H1 (cell line): Measurements from ENCODE around the gene CDKN1B. TPM values are rescaled to one million over a fixed set of nuclear protein-coding genes. Genes with fewer than 3 reads are reported as not detected.

ENCODE experiments used
- CTCF ChIA-PET: fragments of 300-600 bp; sonication (Branson Sonifier 250); formaldehyde crosslinking; loops from one replicate; lab custom pipeline; 2021; ENCODE audit not compliant: partially characterized antibody; lab: Charles Lee
- POLR2A ChIA-PET: fragments of 300-600 bp; sonication (Branson Sonifier 250); formaldehyde crosslinking; loops from one replicate; lab custom pipeline; 2021; ENCODE audit warnings: inconsistent platforms; ENCODE audit not compliant: partially characterized antibody; lab: Charles Lee
- DNase-seq, 2 experiments: peaks; one replicate each; pipeline versions ENCODE4 v3.0.0 to v3.0.0-alpha.2; 2010 to 2022; ENCODE audit warnings: low spot score in 2 of 2, low read depth in 1 of 2, mixed read lengths in 1 of 2
- FAIRE-seq: peaks from 2 replicates; lab custom pipeline; 2011; peaks lifted over from hg19 to GRCh38; lab: Jason Lieb, UNC
- H2AFZ ChIP-seq: 2 replicates; pipeline ENCODE4 v1.8.1; 2012; ENCODE audit warnings: low read length, inconsistent platforms
- H2AK5ac ChIP-seq: 2 replicates; pipeline ENCODE4 v1.6.1; 2013; ENCODE audit warnings: low read depth, low read length
- H2BK120ac ChIP-seq: replicated peaks from 2 replicates; pipeline ENCODE3; 2013; ENCODE audit warnings: low read depth, low read length, inconsistent platforms
- H2BK12ac ChIP-seq: 2 replicates; pipeline ENCODE4 v1.6.1; 2013; ENCODE audit warnings: low read depth, low read length
- H2BK15ac ChIP-seq: 2 replicates; pipeline ENCODE4 v1.6.1; 2013; ENCODE audit warnings: low read length
- H2BK20ac ChIP-seq: 2 replicates; pipeline ENCODE4 v1.6.1; 2013; ENCODE audit warnings: low read length
- H2BK5ac ChIP-seq: 2 replicates; pipeline ENCODE4 v1.6.1; 2013; ENCODE audit warnings: low read depth, low read length
- H3K14ac ChIP-seq: 2 replicates; pipeline ENCODE4 v1.6.1; 2013; ENCODE audit warnings: inconsistent platforms; ENCODE audit not compliant: insufficient read length
- H3K18ac ChIP-seq: 2 replicates; pipeline ENCODE4 v1.6.1; 2013; ENCODE audit warnings: low read length; ENCODE audit errors: extremely low read depth
- H3K23ac ChIP-seq: 2 replicates; pipeline ENCODE4 v1.6.1; 2013; ENCODE audit warnings: inconsistent platforms; ENCODE audit not compliant: insufficient read length
- H3K23me2 ChIP-seq: 2 replicates; pipeline ENCODE4 v1.6.1; 2013; ENCODE audit warnings: low read depth, low read length
- H3K27ac ChIP-seq: 2 replicates; pipeline ENCODE4 v1.6.1; 2011; ENCODE audit warnings: low read depth, low read length, inconsistent platforms
- H3K27me3 ChIP-seq, 4 experiments: replicated peaks in 1 of 4; 1 replicate in 1 of 4; 2 replicates in 3 of 4; pipeline versions ENCODE4 v1.6.1 to v1.8.1; 2011 to 2013; ENCODE audit warnings: low read length in 3 of 4, mild to moderate bottlenecking in 3 of 4, inconsistent platforms in 2 of 4, mixed read lengths in 2 of 4, moderate library complexity in 1 of 4; ENCODE audit not compliant: control insufficient read depth in 3 of 4, insufficient read depth in 3 of 4; ENCODE audit errors: extremely low read depth in 1 of 4
- H3K36me3 ChIP-seq, 4 experiments: 2 replicates each; pipeline versions ENCODE4 v1.6.1 to v1.8.1; 2011 to 2013; ENCODE audit warnings: mild to moderate bottlenecking in 4 of 4, low read length in 3 of 4, moderate library complexity in 2 of 4, control low read depth in 1 of 4, inconsistent platforms in 1 of 4; ENCODE audit not compliant: insufficient read depth in 4 of 4, control insufficient read depth in 2 of 4
- H3K4ac ChIP-seq: replicated peaks from 2 replicates; pipeline ENCODE3; 2013; ENCODE audit warnings: low read length, low read depth, mixed read lengths, inconsistent platforms; ENCODE audit not compliant: insufficient read length
- H3K4me1 ChIP-seq, 4 experiments: replicated peaks in 1 of 4; 1 replicate in 1 of 4; 2 replicates in 3 of 4; pipeline versions ENCODE4 v1.6.1 to v1.8.1; 2011 to 2013; ENCODE audit warnings: low read length in 3 of 4, inconsistent platforms in 2 of 4, mixed read lengths in 1 of 4; ENCODE audit not compliant: insufficient read depth in 4 of 4, control insufficient read depth in 3 of 4
- H3K4me2 ChIP-seq, 2 experiments: 2 replicates each; pipeline versions ENCODE4 v1.6.1 to v1.8.1; 2011 to 2013; ENCODE audit warnings: low read depth in 2 of 2, low read length in 2 of 2, control low read depth in 1 of 2, inconsistent platforms in 1 of 2, mild to moderate bottlenecking in 1 of 2; ENCODE audit not compliant: insufficient read depth in 1 of 2
- H3K4me3 ChIP-seq, 4 experiments: fragments of 200-600, 300-600 bp in 1 of 4; sonication (generic), shearing (Covaris generic), sonication (Bioruptor Twin) in 1 of 4; 2 replicates each; pipeline versions ENCODE4 v1.5.1 to v1.8.1; 2011 to 2016; ENCODE audit warnings: low read length in 4 of 4, low read depth in 3 of 4, control low read depth in 2 of 4, inconsistent platforms in 2 of 4, mild to moderate bottlenecking in 2 of 4, mixed read lengths in 1 of 4, moderate library complexity in 1 of 4; ENCODE audit not compliant: insufficient read depth in 2 of 4; ENCODE audit errors: extremely low read depth in 1 of 4
- H3K56ac ChIP-seq: replicated peaks from 2 replicates; pipeline ENCODE3; 2013; ENCODE audit warnings: low read depth, mild to moderate bottlenecking, mixed read lengths, low read length, inconsistent platforms; ENCODE audit not compliant: insufficient read length
- H3K79me1 ChIP-seq: 2 replicates; pipeline ENCODE4 v1.6.1; 2013; ENCODE audit warnings: low read depth, low read length, control low read depth
- H3K79me2 ChIP-seq, 2 experiments: 2 replicates each; pipeline versions ENCODE4 v1.6.1 to v1.8.1; 2012 to 2013; ENCODE audit warnings: low read length in 2 of 2, mild to moderate bottlenecking in 2 of 2, inconsistent platforms in 1 of 2; ENCODE audit not compliant: insufficient read depth in 2 of 2, control insufficient read depth in 1 of 2
- H3K9ac ChIP-seq, 4 experiments: replicated peaks in 1 of 4; 1 replicate in 1 of 4; 2 replicates in 3 of 4; pipeline versions ENCODE4 v1.6.1 to v1.8.1; 2011 to 2013; ENCODE audit warnings: low read depth in 3 of 4, low read length in 3 of 4, control low read depth in 2 of 4, mild to moderate bottlenecking in 2 of 4, moderate library complexity in 2 of 4, inconsistent platforms in 1 of 4; ENCODE audit errors: extremely low read depth in 1 of 4
- H3K9me3 ChIP-seq, 2 experiments: 2 replicates each; pipeline versions ENCODE4 v1.6.1 to v1.8.1; 2012 to 2013; ENCODE audit warnings: mild to moderate bottlenecking in 2 of 2, moderate library complexity in 2 of 2, control low read depth in 1 of 2, inconsistent platforms in 1 of 2, low read depth in 1 of 2, low read length in 1 of 2, mixed read lengths in 1 of 2; ENCODE audit not compliant: insufficient read depth in 2 of 2
- H4K20me1 ChIP-seq, 2 experiments: replicated peaks in 1 of 2; 2 replicates each; pipeline versions ENCODE3 to v1.8.1; 2011 to 2013; ENCODE audit warnings: inconsistent platforms in 2 of 2, low read length in 2 of 2, mild to moderate bottlenecking in 1 of 2; ENCODE audit not compliant: insufficient read depth in 2 of 2, control insufficient read depth in 1 of 2
- H4K5ac ChIP-seq: 2 replicates; pipeline ENCODE4 v1.6.1; 2013; ENCODE audit warnings: low read length, low read depth, mixed read lengths, inconsistent platforms; ENCODE audit not compliant: insufficient read length
- H4K8ac ChIP-seq: 2 replicates; pipeline ENCODE4 v1.8.0; 2013; ENCODE audit warnings: mild to moderate bottlenecking, moderate library complexity, low read length, inconsistent platforms; ENCODE audit not compliant: insufficient read depth; ENCODE audit errors: extremely low read depth
- H4K91ac ChIP-seq: replicated peaks from 2 replicates; pipeline ENCODE3; 2013; ENCODE audit warnings: low read length, mixed read lengths, inconsistent platforms; ENCODE audit not compliant: insufficient read length
- BCL11A ChIP-seq, 2 experiments: IDR thresholded peaks; one replicate each; pipeline ENCODE4 v1.6.1; 2011; ENCODE audit warnings: low read depth in 2 of 2, low read length in 2 of 2, mild to moderate bottlenecking in 2 of 2
- NANOG ChIP-seq: IDR thresholded peaks from 2 replicates; pipeline ENCODE4 v1.6.1; 2011; ENCODE audit warnings: low read length, low read depth, mild to moderate bottlenecking, inconsistent platforms; ENCODE audit not compliant: insufficient read depth, poor library complexity, severe bottlenecking
- RNF2 ChIP-seq: fragments of 200-900, 300-1000 bp; sonication (generic); IDR thresholded peaks from 2 replicates; pipeline ENCODE4 v1.7.1; 2016; ENCODE audit warnings: borderline replicate concordance, low read depth, mild to moderate bottlenecking, antibody characterized with exemption, low read length; ENCODE audit not compliant: poor library complexity, severe bottlenecking; ENCODE audit errors: missing control alignments
- SP4 ChIP-seq: IDR thresholded peaks from 2 replicates; pipeline ENCODE4 v1.6.1; 2012; ENCODE audit warnings: low read length, inconsistent platforms
- TBP ChIP-seq: IDR thresholded peaks from 2 replicates; pipeline ENCODE4 v1.6.1; 2011; ENCODE audit warnings: low read depth, low read length, improper control_type of control experiment
- ZNF274 ChIP-seq: IDR thresholded peaks from 2 replicates; pipeline ENCODE4 v1.7.0; 2012; ENCODE audit warnings: low read length, borderline replicate concordance; ENCODE audit errors: extremely low read depth
- polyA plus RNA-seq, 7 experiments: library from polyadenylated mRNA; depleted of rRNA in 3 of 7; stranded (reverse) in 5 of 7; unstranded in 2 of 7; fragments of >200 nt in 5 of 7; fragments of 200-250 nt in 2 of 7; gene quantifications; 1 replicate in 5 of 7; 2 replicates in 1 of 7; 4 replicates in 1 of 7; pipeline versions ENCODE4 v1.2.1 to v1.2.3, GENCODE V29; 2011 to 2013; ENCODE audit warnings: missing spikeins in 2 of 7, mixed read lengths in 2 of 7
- total RNA-seq: library from RNA; stranded (reverse); fragmentation: NEBNext Ultra II Directional; extraction: Animal tissue kit (Norgen Biotek cat#: 25700); gene quantifications from 2 replicates; pipeline ENCODE4 v1.2.1, GENCODE V29; 2021

CDKN1B gene
- total and polyA plus RNA-seq, 2 of the 8 experiments (the other 6 are each of a cell fraction or from before 2014, with no cell fraction given), result 6.5 to 27.2 TPM

- Histone ChIP-seq H3K14ac (no peak overlapping the region), H2AK5ac (no peak overlapping the region), H2BK20ac (no peak overlapping the region), H3K9me3 (no peaks in the 10 kb centered on the region), H3K23me2 (no peaks in the 10 kb centered on the region; the same call in 1 of the 2 replicates), H3K4me2 (no peak overlapping the region), H3K36me3 (no peaks in the 10 kb centered on the region), H2BK120ac (no peak overlapping the region), H3K4me1 (peaks cover 5 to 10% (median 7%) of the 10 kb centered on the region in 4 experiments; a peak in 6 of 7 replicates), H3K9ac (no peak overlapping the region), H2BK12ac (no peak overlapping the region), H3K56ac (no peak overlapping the region), H3K23ac (no peak overlapping the region), H3K4me3 (no peak overlapping the region), H3K18ac (no peak overlapping the region), H2BK15ac (no peak overlapping the region), H4K5ac (no peak overlapping the region), H3K27ac (no peak overlapping the region), H4K8ac (no peak overlapping the region), H3K4ac (no peak overlapping the region), H2AFZ (no peak overlapping the region), H3K27me3 (no peaks in the 10 kb centered on the region), H3K79me1 (no peaks in the 10 kb centered on the region), H3K79me2 (peaks cover 0 to 23% of the 10 kb centered on the region in 2 experiments; a peak in 2 of 4 replicates), H4K20me1 (peaks cover 0 to under 1% of the 10 kb centered on the region in 2 experiments), H2BK5ac (no peak overlapping the region), H4K91ac (no peak overlapping the region)
- DNase-seq (no peak), FAIRE-seq (no peak)
- CTCF ChIA-PET, result interaction anchor here (1.0 kb wide), 1 partner anchor 27 kb away, joined by 4 read pairs; no protein-coding TSS in a partner anchor
- no peak for TF ChIP-seq BCL11A (IDR thresholded peaks at IDR 0.05; ENCODE audit: low read depth in 2 of 2, low read length in 2 of 2)
- no peak for TF ChIP-seq SP4
- TF ChIP-seq TBP, result no peak
- TF ChIP-seq NANOG, result no peak
- TF ChIP-seq ZNF274, result no peak
- TF ChIP-seq RNF2, result no peak
- POLR2A ChIA-PET, result interaction anchor here (0.6 to 1.2 kb wide), 3 partner anchors 12 to 424 kb away, joined by 3 to 4 read pairs (median 4); no protein-coding TSS in a partner anchor
These were observed 30.2 kb upstream of the CDKN1B start for GRCh38 chr12:12686925-12687324.
